DLD1 (cell line): ENCODE measurements around the gene CATSPER2.
"Not testable (repeated sequence)": the region's sequence is repeated elsewhere in the genome, so short reads cannot be mapped to it uniquely, and the experiment has no call there.

ENCODE experiments used
- in situ Hi-C: cut with HindIII; loops from 2 replicates; pipeline ENCODE4 v1.10.0; 2017; ENCODE audit warnings: low sequenced_read_pairs

CATSPER2 gene

DNA sequence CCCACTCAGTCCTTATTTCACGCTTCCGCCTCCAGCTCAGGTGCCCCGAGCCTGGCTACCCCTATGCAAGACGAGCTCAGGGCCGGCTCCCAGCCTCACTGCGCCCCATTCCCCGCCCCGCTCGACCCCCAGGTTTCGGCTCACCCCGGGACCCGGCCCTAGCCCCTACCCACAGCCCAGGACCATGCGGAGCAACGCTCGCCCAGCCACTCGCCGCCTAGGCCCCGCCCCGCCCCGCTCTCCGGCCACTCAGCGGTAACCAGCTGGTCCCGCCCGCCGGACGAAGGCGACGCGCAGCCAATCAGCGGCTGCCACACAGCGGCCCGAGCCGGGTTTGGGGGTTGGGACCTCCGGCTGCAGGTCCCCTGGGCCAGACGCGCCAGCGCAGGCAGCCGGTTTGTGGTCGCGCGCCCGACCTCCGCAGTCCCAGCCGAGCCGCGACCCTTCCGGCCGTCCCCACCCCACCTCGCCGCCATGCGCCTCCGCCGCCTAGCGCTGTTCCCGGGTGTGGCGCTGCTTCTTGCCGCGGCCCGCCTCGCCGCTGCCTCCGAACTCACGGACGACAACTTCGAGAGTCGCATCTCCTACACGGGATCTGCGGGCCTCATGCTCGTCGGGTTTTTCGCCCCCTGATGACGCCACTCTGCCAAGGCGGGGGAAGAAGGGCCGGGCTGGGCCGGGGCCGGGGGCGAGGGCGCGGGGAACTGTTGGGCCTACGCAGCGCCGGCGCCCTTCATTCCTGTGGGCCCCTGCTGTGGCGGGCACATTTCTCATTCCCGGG, at the start of gene CATSPER2:
Gene CATSPER2, minus strand, starts transcription at position 196 of the 781 bp plus-strand sequence. CDS start 783 bp downstream, outside the sequence.
- in situ Hi-C loops: no loop called here

- in situ Hi-C loops: not testable (repeated sequence)
Observed at GRCh38 chr15:43693148-43694022, 44.7 kb upstream of the CATSPER2 start, which contains the start of gene CKMT1A. Gene CKMT1A (plus strand): TSS chr15:43693859. CDS start chr15:43694051, 192 bp downstream.

DNA sequence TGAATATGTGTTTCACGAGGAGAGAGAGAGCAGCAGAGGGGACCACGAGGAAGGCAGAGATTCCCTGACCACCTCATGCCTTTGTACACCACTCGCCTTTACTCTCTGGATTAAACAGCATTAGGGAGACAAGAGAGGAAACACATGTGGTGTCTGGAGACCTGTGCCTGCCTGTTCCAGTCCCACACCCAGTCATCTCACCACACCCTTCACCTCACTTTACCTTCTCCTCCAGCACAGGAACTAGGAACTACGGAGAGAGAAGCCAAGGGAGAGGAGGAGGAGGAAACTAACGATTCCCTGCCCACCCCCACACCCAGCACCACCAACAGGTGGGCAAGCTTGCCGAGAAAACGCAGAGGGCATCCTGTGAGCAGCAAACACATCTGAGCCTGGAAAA, 44.0 kb upstream of the CATSPER2 start:
- in situ Hi-C loops: not testable (repeated sequence)

DNA sequence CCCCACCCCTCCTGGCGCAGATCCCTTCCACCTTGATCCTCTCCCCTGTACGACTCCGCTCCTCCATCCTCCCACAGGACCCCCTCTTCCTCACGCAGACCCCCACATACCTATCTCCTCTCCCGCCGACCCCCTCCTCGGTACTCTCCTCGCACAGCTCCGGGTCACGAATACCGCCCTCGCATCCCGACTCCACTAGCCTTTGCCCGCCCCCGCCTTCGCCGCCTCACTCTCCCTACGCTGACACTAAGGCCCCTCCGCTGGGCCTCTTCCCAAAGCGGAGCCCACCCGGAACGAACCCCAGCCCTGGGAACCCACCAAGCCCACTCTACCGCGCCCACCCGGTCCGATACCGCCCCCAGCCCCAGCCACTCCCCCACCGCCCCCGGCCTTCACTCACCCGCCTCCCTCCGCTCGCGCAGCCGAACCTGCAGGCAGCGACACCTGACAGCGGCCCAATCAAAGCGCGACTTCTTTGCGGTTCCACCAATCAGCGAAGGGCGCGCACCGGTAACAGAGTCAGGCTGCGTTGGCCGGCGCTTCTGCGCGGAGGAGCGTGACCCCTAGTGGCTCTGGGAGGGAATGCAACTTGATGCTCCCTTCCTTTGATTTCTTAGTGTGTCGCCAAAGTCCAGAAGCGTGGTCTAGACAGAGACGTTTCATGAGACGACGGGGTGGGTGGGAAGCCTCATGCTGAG, 41.1 kb upstream of the CATSPER2 start:
- in situ Hi-C loops: not testable (repeated sequence)

- in situ Hi-C loops: not testable (repeated sequence)
Observed at GRCh38 chr15:43674175-43674574, 25.5 kb upstream of the CATSPER2 start.

DNA sequence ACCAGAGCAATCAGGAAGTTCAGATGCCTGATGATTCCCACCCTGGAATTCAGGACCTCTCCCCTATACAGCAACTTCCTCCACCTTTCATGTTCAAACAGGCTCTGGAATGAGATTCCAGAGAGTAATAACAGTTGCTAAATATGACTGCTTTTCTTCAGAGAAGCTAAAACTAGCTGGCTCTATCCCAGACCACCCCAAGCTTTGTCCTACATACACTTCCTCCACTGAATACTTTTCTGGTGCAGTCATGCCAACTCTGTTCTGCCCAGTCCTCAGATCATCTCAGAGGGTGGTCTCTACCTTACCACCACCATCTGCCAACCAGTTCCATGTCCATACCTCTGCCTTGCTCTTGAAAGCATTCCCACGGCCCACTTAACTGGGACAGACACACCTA, 17.5 kb upstream of the CATSPER2 start:
- in situ Hi-C loops: not testable (repeated sequence)

DNA sequence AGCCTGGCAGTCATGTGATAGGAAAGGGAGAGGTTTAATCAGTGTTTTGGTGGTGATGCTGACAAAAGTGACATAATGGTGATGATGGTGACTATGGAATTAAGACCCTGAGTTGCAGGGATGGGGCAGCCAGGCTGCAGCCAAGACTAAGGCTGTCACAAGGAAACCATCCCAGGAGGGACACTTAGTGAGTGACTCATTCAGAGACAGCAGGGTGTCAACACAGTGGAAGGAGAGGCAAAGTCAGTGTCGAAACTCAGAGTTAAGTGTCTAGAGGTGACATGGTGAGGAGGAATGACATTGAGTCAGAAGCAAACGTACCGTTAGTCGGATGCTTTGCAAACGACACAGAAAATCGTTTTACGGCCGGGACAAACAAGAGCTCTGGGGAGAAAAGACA, 14.7 kb upstream of the CATSPER2 start:
- in situ Hi-C loops: not testable (repeated sequence)

DNA sequence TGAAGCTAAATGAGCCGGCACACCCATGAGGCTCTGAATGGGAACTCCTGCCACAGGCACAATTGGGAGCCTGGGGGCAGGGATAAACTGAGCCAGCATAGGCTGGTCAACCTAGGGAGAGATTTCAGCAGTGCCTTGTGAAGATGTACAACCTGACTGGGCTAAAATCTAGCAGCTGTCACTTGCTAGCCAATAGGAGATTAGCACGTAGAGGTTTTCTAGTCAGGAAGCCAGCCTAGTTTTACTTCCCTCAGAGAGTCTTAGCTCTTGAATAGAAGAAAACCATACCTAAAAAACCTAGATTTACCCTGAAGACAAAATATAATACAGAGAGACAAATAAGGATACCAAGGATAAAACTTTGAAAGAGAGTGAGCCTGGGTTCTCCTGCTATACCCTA, 13.6 kb upstream of the CATSPER2 start:
- in situ Hi-C loops: not testable (repeated sequence)

GRCh38 chr15:43659727-43660126, 11.1 kb upstream of the CATSPER2 start:
- in situ Hi-C loops: not testable (repeated sequence)

DNA sequence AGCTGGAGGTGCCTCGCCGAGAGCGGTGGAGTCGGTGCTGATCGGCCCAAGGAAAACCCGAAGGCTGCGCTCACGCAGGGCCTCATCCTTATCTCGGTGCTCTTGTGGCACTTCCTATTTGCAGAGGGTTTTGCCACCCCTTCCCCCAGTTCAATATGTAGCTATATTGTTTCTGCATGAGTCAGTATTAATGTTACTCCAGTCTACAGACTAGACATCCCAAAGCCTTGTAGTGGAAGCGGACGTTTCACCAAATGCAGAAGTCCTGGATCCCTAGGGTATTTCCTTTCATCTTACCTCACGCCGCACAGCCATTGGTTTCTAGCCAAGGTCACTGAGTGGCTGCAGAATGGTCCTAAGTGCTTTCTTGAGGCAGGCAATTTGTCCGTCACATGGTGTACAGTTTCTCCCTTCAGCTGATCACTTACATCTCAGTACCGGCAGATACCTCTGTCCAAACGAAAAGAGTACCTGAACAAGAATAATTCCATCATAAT, 834 bp upstream of the CATSPER2 start:
- in situ Hi-C loops: not testable (repeated sequence)

DNA sequence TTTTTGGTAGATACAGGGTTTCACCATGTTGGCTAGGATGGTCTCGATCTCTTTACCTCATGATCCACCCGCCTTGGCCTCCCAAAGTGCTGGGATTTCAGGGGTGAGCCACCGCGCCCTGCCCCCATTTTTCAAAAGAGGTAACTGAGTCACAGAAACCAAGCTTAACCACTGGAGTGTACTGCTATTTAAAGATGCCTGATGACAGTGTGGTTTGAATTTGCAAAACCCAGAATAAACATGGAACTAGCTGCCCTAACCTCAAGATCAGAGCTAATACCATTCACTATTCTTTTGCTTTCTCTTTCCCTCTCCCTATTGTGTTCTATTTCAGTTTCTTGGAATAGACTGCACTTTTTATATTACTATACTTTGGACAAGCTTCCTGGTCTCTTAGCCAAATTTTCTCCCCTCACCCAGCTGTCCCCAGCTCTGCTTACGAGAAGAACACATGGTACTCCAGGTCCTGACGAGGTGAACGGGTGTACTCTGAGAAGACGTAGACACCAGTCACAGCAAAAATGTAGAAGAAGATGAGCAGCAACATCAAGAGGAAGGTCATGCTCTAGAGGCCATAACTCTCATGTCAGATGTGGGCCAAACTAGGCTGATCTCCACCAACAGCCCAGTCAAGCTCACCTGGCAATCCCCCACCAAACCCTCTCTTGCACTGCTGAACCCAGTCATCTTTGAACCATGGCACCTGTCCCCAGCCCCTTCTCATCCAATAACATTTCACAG, 10.0 kb downstream of the CATSPER2 start:
- in situ Hi-C loops: not testable (repeated sequence)

GRCh38 chr15:43626937-43627336, 21.7 kb downstream of the CATSPER2 start:
- in situ Hi-C loops: not testable (repeated sequence)

DNA sequence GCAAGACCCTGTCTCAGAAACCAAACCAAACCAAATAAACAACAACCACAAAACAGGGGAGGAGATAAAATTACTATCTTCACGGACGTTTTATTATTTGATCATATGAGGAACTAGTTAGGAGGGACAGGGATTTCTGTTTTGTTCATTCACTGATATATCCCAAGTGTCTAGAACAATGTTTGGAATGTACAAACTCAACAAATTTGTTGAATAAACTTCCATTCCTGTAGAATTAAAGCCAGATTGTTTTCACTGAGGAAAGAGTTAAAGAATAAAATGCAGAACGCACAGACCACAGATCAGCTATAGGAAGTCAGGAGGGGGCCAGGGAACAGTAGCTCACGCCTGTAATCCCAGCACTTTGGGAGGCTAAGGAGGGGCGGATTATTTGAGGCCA, 23.5 kb downstream of the CATSPER2 start:
- in situ Hi-C loops: no loop called here

- in situ Hi-C loops: not testable (repeated sequence)
Observed at GRCh38 chr15:43622068-43622799, 26.4 kb downstream of the CATSPER2 start.

- in situ Hi-C loops: not testable (repeated sequence)
Observed at GRCh38 chr15:43618700-43619099, 29.9 kb downstream of the CATSPER2 start, which contains the start of gene STRC. Gene STRC (minus strand): TSS chr15:43618800. CDS start chr15:43618722, 78 bp downstream.

DNA sequence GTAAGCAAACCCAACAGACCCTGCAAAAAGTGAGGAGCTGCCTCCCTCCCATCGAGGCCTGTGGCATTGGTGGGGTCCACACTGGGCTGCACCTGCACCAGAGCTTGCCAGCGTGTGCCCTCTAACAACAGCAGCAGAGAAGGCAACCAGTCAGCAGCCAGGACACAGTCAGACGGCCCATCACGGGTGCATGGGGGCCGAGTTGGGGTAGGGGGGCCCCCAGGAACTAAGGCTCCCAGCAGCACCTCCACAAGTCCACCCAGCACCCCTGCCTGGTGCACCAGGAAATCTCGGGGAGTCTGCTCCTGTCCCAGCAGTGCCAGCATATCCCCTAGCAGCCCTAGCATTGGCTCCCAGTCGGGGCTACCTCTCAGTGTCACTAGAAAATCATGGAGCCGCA, 30.9 kb downstream of the CATSPER2 start:
- in situ Hi-C loops: not testable (repeated sequence)

GRCh38 chr15:43602233-43602632, 46.4 kb downstream of the CATSPER2 start:
- in situ Hi-C loops: not testable (repeated sequence)

DNA sequence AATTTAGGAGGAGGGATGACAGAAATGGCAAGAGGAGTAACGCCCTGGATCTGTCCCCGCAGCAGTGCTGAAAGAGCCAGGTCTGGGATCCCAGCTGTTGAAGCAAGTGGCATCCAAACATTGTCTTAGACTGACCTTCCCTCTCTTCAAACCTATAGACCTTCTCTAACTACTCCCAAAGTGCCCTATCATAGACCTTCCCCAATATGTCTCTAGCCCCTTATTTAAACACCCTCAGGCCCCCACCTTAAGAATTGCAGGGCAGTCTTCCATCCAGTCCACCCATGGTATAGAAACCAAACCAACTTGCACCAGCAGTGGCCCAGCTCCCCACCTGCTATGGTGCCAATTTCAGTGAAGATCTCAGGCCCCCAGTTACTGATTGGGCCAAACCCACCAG, 48.4 kb downstream of the CATSPER2 start:
- in situ Hi-C loops: not testable (repeated sequence)

- in situ Hi-C loops: not testable (repeated sequence)
Observed at GRCh38 chr15:43599131-43599530, 49.5 kb downstream of the CATSPER2 start.
